Tibial nerve (tissue), 3 donors: Measurements from ENCODE around the gene HOTAIR.

Experiments used
- POLR2A ChIP-seq, 2 donors: fragments of 450-650 bp; IDR thresholded peaks; one replicate each; pipeline ENCODE4 v1.6.1; 2017; ENCODE audit warnings: antibody characterized with exemption in 2 of 2, mild to moderate bottlenecking in 2 of 2, moderate library complexity in 2 of 2
- TF ChIP-seq, protein P1 (sequence below), 5 experiments: fragments of 200-600 bp in 3 of 5; fragments of 450-650 bp in 2 of 5; sonication (generic) in 3 of 5; IDR thresholded peaks; one replicate each; pipeline ENCODE4 v1.5.1; 2016 to 2019; ENCODE audit warnings: antibody characterized with exemption in 5 of 5, mild to moderate bottlenecking in 3 of 5, moderate library complexity in 2 of 5

DNA sequence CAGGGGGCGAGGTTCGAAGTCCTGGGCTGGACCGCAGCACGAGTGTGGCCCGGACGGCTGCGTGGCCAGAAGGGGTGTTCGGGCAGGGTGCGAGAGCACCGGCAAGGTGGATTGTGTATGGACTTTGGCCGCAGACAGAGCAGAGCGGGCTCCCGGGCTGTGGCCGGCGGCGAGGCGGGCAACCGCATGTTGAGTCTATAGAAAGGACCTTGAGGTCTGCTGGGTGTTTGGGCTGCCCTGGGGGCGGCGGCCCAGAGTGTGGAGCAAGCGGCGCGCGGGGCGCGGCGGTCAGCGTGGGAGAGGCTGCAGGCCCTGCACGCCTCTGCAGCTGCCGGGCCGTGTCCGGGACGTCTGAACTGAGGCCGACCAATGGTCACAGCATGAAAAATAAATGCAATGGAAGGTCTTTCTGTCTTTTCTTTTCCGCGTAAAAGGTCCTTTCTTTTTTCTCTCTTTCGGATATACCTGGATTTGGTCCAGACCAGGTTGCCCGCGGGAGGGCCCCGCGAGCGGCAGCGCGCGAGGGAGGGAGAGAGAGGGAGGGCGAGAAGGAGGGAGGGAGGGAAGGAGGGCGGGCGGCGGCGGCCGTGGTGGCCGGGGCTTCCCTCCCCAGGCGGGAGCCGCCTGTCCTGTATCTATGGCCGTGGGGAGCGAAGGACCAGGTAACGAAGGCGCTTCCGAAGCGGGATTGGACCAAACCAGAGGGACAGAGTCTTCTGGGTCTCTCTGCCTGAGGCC lies 19.7 kb upstream of the HOTAIR start:
- TF ChIP-seq POLR2A (IDR thresholded peaks at IDR 0.05): peak in 1 of 2 donors; percentile 9
- TF ChIP-seq, protein P1, sequence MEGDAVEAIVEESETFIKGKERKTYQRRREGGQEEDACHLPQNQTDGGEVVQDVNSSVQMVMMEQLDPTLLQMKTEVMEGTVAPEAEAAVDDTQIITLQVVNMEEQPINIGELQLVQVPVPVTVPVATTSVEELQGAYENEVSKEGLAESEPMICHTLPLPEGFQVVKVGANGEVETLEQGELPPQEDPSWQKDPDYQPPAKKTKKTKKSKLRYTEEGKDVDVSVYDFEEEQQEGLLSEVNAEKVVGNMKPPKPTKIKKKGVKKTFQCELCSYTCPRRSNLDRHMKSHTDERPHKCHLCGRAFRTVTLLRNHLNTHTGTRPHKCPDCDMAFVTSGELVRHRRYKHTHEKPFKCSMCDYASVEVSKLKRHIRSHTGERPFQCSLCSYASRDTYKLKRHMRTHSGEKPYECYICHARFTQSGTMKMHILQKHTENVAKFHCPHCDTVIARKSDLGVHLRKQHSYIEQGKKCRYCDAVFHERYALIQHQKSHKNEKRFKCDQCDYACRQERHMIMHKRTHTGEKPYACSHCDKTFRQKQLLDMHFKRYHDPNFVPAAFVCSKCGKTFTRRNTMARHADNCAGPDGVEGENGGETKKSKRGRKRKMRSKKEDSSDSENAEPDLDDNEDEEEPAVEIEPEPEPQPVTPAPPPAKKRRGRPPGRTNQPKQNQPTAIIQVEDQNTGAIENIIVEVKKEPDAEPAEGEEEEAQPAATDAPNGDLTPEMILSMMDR (IDR thresholded peaks at IDR 0.05): no peak
